GM13977 (cell line): ENCODE data around the gene CHCHD10.

ENCODE experiments used
- DNase-seq: peaks from one replicate; pipeline ENCODE4 v3.0.0; 2012; ENCODE audit warnings: low spot score
- in situ Hi-C: fragments of 300-500 bp; cut with MboI; formaldehyde crosslinking; loops from one replicate; pipeline ENCODE4 v1.12.0; 2022; ENCODE audit warnings: low sequenced_read_pairs, low pct_unique_long_range_greater_than_20kb, mixed read lengths, inconsistent platforms; ENCODE audit not compliant: unreplicated experiment
- TF ChIP-seq, protein P1 (sequence below): IDR thresholded peaks from 2 replicates; pipeline ENCODE4 v1.5.1; 2012; ENCODE audit warnings: mild to moderate bottlenecking, control low read depth; ENCODE audit not compliant: insufficient read depth; ENCODE audit errors: extremely low read depth, missing control alignments

The CHCHD10 gene

DNA sequence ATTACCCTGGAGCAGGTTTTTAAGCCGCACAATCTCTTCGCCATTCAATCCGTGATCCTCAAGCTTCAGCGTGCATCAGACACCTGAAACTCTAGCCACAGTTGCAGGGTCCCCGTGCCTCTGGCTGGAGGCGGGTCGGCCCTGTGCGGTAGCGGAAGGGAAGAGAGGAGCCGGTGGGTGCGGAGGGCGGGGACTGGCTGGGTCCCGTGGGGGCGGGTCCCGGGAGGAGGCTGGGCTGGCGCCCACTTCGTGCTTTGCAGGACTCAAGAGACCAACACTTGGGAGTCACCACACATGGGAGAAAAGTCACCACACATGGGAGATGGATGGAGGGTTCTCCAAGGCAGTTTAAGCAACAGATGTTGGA is 4.2 kb downstream of the CHCHD10 start:
- peak; percentile 58 for DNase-seq
- in situ Hi-C loops, result no loop called here
- TF ChIP-seq, protein P1, sequence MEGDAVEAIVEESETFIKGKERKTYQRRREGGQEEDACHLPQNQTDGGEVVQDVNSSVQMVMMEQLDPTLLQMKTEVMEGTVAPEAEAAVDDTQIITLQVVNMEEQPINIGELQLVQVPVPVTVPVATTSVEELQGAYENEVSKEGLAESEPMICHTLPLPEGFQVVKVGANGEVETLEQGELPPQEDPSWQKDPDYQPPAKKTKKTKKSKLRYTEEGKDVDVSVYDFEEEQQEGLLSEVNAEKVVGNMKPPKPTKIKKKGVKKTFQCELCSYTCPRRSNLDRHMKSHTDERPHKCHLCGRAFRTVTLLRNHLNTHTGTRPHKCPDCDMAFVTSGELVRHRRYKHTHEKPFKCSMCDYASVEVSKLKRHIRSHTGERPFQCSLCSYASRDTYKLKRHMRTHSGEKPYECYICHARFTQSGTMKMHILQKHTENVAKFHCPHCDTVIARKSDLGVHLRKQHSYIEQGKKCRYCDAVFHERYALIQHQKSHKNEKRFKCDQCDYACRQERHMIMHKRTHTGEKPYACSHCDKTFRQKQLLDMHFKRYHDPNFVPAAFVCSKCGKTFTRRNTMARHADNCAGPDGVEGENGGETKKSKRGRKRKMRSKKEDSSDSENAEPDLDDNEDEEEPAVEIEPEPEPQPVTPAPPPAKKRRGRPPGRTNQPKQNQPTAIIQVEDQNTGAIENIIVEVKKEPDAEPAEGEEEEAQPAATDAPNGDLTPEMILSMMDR, result no peak

DNA sequence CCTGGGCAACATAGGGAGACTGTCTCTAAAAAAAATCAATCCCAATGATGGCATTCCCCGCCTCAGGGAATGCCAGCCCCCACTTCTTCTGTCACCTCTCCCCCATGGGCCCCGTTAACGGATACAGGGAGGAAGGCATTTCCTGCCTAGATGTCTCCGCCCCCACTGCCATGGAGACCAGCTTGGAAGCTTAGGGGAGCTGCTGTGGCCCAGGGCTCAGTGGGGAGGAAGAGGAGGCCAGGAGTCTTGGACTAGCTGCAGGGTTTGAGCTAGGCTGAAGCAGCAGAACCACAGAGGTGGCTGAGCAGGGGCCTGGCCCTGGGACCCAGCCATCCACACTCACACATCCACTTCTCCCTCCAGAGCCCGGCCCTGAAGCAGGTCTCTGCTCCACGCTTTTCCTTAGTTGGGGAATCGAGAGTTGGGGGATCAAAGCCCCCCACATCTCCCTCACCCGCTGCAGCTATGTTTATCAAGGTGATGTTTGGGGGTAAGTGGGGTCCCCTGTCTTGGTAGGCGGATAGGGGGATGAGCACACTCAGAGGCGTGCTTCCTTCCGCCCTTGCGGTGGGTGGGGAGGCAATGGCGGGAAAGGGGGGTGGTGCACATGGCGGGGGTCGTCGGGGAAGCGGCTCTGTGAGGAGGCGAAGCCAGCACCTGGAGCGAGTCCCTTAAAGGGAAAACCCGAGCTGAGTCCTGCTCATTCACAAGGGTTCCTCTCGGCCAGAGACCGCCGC is 4.8 kb downstream of the CHCHD10 start, which contains the start of gene C22orf15:
Gene C22orf15 (plus strand): TSS at position 149 of the 737 bp plus-strand sequence. CDS start 317 bp downstream, at position 466.
- in situ Hi-C loops, result no loop called here
- no peak for DNase-seq
- TF ChIP-seq, protein P1, result no peak

DNA sequence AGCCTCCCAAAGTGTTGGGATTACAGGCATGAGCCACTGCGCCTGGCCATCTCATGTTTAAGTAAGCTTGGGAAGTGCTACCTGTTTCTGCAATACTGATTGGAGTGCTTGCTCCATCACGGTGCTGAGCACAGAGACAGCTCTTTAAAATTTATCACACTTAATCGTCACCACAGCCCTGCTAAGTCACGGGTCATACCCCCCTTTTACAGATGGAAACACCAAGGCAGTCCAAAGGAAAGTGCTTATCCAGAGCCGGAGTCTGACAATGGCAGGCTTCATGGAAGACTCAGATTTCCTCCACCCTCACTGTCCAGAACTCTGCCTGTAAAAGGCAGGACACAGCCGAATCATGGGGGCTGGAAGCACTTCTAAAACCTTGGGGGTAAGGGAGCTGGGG is 7.7 kb downstream of the CHCHD10 start:
- TF ChIP-seq, protein P1, result no peak
- in situ Hi-C loops, result no loop called here
- DNase-seq, result no peak

DNA sequence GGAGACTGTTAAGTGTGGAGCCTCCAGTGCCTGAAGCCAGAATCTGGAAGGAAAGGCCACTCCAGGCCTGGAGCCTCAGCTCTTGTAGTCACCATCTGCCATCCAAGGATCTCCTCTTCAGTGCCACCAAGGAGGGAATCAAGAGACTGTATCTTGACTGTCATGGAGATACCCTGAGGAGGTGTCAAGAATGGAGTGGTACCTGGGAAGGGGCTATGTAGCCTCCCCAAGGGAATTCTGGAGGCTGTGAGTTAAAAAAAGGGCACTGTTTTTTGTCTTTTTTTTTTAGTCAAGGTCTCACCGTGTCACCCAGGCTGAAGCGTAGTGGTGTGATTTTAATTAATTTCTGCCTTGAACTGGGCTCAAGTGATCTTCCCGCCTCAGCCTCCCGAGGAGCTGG is 8.2 kb downstream of the CHCHD10 start:
- DNase-seq, result no peak
- TF ChIP-seq, protein P1, result no peak
- in situ Hi-C loops, result no loop called here

DNA sequence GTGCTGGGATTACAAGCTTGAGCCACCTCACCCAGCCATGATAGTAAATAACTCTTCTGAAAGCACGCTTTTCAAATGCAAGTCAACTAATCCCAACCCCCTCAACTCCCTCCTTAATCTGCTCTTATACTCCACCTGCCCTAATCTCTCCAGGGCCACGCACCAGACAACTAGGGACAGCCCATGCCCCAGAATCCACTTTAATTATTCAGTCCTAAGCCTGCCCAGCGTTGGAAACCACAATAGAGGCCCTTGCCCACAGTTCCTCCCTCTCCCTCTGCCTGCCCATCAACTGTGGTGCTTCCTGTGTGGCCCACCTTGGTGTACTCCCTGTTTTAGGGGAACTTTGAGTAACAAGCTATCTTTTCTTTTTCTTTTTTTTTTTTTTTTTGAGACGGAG is 10.9 kb downstream of the CHCHD10 start:
- in situ Hi-C loops, result no loop called here
- DNase-seq, result no peak
- TF ChIP-seq, protein P1, result no peak

DNA sequence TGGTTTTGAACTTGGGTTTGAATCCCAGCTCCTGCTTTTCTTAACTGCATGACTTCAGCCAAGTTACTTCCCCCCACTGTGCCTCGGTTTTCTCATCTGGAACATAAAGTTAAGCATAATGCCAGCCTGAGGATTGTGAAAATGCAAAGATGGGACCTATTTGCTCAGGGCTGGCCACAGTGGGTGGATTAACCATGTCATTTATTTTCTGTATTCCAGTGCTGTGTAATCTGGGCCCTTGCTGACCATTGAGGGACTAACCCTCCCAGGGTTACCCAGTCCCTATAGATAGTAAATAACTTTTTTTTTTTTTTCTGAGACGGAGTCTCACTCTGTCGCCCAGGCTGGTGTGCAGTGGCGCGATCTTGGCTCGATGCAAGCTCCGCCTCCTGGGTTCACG is 12.1 kb downstream of the CHCHD10 start:
- TF ChIP-seq, protein P1, result no peak
- in situ Hi-C loops, result no loop called here
- no peak for DNase-seq
